Measurements from ENCODE around the gene AGAP1.

- TF ChIP-seq POLR2A (IDR thresholded peaks at IDR 0.05) (no peak), CTCF (IDR thresholded peaks at IDR 0.05) (no peak)
Observed at GRCh38 chr2:235536711-235537110, 42.9 kb downstream of the AGAP1 start.

Data from vagina (tissue), 2 donors.